Measurements from ENCODE around the gene DSCAML1.

GRCh38 chr11:117547946-117548345 lies 249.1 kb downstream of the DSCAML1 start:
- TF ChIP-seq CTCF (conservative IDR thresholded peaks at IDR 0.05; ENCODE audit: low read depth, low read length) (no peak), EZH2 (IDR thresholded peaks at IDR 0.05; ENCODE audit: low read length, unreplicated experiment) (no peak)
